ENCODE measurements around the gene ZNF92. TPM values are rescaled to one million over a fixed set of nuclear protein-coding genes. Genes with fewer than 3 reads are reported as not detected.
"Not testable (repeated sequence)": the region's sequence is repeated elsewhere in the genome, so short reads cannot be mapped to it uniquely, and the experiment has no call there.

The ZNF92 gene
- 10.8 TPM for total RNA-seq

DNA sequence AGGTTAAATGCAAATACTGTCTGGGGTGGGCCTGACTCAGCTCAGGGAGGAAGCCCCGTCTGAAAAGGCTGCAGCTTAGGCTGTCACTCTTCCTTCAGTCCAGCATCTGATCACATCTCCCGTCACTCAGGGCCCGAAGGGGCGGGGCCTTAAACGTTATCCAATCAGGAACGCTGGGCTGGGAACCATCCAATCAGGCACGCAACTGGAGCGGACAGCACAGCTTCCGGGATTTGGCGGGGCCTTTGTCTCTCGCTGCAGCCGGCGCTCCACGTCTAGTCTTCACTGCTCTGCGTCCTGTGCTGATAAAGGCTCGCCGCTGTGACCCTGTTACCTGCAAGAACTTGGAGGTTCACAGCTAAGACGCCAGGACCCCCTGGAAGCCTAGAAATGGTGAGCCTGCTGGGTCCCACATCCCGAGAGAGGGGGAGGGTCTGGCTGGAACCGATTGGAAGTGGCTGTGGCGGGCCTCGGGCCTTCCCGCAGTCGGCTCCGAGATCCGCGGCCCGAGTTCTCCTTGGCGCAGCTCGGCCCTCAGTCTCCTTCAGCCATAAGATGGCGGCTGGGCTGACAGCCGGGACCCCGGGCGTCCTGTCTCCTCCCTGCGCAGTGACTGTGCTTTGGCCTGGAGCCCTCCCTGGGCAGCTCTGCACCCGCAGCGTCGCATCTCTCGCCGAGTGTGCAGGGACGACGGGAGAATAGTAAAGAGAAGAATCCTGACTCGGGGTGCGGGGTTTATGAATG lies at the start of gene ZNF92:
Gene ZNF92, plus strand, starts transcription at position 248 of the 744 bp plus-strand sequence. Its CDS starts 143 bp downstream, at position 391.
- peak; percentile 99 for DNase-seq

DNA sequence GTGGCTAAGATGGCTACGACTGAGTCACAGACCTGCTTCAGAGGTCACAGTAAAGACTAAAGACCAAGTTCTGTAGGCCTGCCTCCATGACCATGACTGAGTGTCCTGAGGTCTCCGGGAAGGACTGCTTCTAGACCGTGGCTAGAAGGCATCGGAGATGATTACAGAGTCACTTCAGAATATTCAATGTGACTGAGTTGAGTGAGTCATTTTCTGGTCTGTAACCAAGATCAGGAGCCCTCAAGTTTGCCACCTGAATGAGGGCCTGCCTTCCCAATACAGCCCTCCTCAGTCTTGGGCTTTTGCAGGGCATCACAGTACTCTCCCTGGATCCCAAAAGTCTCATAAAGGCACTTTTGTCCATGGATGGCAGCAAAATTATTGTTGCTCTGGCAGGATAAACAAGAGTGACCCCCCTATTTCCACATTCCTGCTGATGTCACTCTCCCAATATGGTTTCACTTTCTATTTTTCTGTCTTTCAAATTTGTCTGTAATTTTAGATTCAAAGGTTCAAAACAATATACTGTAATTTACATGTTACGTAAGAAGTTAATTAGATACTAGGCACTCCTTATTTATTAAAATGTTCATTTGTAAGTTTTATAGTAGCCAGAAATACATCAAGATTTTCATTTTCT lies 47.7 kb upstream of the ZNF92 start:
- no peak for DNase-seq

DNA sequence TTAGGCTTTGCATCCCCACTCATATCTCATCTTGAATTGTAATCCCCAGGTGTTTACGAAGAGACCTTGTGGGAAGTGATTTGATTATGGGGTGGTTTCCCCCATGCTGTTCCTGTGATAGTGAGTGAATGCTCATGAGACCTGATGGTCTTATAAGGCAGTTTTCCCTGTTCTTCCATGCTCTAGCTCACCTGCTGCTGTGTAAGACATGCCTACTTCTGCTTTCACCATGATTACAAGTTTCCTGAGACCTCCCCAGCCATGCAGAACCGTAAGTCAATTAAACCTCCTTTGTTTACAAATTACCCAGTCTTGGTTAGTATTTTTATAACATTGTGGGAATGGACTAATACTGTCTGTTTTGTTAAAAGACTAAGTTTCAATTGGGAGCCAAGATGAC lies 35.3 kb upstream of the ZNF92 start:
- DNase-seq: no peak

DNA sequence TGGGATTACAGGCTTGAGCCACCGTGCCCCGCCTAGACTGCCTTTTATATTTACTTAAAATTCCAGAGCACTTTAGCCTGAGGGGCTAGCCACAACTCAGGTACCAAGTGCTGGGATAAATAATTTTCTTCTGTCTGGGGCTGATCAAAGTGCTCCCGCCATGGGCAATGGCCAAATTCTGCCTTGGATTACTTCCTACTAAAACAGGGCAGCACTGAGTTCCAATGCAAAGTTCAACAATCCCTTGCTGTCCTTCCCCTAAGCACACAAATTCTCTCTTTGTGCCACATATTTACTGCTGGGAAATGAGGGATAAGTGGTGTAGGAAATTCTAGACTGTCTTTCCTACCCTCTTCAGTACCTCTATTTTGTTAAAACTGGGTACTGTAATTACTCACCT lies 34.4 kb upstream of the ZNF92 start:
- DNase-seq: no peak

DNA sequence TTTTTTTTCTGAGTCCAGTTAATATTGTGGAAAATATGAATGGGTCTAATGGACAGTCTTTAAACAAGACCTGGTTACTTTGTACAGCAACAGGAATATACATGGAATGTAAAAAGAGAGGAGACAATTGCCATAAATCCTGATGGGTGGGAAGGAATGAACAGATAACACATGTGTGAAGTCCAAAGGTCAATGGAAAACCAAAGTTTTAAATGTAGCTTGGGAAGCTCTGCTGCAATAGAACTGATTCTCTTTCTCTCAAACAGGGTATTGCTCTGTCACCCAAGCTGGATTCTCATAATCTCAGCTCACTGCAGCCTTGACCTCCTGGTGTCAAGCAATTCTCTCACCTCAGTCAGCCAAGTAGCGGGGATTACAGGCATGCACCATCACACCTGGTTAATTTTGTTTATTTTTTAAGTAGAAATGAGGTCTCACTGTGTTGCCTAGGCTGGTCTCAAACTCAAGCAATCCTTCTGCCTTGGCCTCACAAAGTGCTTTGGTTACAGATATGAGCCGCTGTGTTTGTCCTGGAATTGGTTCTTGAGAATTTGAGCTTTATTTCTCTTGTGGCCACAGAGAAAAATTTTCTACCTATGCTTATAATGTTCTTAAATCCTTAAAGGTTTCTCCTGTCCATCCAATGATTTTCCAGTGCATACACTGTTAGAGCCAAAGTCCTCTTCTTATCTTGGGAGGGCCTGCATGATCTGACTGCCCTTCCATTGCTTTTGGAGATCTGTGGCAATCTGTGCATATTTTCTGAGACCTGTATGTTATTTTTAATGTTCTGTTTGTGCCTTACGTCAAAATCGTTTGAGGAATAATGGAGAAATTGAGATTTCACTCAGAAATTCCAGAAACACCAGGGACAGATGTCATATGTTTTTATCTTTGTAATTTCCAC lies 30.7 kb upstream of the ZNF92 start:
- no peak for DNase-seq

DNA sequence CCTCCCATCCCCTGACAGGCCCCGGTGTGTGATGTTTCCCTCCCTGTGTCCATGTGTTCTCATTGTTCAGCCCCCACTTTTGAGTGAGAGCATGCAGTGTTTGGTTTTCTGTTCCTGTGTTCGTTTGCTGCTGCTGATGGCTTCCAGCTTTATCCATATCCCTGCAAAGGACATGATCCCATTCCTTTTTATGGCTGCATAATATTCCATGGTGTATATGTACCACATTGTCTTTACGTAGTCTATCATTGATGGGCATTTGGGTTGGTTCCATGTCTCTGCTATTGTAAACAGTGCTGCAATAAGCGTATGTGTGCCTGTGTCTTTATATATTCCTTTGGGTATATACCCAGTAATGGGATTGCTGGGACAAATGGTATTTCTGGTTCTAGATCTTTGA lies 29.1 kb upstream of the ZNF92 start:
- DNase-seq: not testable (repeated sequence)

DNA sequence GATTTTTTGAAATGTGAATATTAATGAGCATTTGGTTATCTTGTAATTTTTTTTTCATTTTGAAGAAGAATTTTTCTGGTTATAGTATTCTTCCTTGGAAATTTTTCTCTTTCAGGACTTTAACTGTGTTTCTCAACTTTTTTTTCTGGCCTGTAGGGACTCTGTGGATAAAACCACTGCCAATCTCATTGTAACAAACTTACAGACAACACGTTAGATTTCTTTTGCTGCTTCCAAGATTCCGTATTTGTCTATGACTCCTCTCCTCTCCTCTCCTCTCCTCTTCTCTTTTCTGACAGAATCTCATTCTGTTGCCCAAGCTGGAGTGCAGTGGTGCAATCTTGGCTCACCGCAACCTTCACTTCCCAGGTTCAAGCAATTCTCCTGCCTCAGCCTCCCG lies 19.4 kb upstream of the ZNF92 start:
- DNase-seq: no peak

DNA sequence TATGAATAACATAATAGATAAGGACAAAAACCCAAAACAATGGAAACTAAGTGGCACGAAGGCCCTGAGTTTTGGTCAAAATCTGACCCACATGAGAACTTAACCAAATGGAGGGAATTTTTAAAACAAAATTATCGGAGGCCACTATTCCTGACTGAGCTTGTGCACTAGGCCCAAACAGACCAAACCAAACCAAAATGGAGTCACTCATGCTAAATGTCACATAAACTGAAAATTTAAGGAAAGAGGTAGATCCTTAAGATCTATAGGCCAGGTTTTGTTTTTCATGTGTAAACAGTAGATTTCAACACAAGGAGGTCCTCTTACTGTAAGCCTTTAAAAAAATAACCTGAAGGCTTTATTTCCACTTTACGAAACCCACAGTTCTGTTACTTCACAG lies 3.8 kb upstream of the ZNF92 start:
- no peak for DNase-seq

DNA sequence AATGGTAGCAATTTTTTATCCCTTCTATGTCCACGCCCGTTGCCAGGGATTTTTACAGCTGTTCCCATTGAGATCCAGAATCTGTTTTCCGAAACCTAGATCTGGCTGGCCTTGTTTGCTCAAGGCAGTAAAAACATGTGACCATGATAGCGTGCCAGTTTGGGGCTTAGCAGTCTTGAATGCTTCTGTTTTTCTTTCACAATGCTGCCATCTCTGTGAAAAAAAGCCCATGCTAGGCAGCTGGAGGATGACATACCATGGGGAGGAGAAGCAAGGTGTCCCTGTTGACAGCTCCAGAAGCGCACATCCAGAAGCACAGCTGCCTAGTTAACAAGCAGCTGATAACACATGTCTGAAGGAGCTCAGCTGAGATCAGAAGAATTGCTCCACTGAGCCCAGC lies 2.2 kb upstream of the ZNF92 start:
- peak; percentile 85 for DNase-seq

DNA sequence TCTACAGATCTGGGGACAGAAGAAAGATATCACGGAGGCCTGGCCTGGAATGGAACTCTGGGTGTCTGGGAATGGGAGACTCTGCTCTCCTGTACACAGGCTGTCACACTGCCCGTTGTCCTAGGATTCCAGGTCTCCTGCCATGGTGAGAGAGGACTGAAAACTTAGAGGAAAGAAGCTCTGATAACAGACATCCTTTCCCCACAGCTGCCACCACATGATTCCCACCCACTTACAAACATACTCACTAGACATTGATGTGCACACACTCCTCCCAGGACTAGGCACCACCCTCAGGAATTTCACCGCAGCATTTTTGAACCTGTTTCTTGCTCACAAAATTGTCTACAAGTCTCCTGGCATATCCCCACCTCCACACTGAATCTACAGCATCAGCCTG lies 5.7 kb downstream of the ZNF92 start:
- DNase-seq: no peak

DNA sequence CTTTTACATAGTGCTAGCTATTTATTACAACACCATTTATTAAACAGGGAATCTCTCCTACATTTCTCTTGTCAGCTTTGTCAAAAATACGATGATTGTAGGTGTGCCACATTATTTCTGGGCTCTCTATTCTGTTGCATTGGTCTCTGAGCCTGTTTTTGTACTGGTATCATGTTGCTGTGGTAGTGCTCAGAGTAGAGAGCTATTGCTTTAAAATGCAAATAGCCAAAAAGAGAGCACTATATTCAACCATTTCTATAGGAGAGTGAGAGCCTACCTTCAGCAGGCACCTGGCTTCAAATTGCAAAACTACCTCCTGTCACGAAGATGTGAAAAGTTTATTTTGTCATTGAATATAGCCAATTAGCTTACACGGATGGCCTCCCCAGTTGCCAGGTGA lies 8.1 kb downstream of the ZNF92 start:
- DNase-seq: no peak

DNA sequence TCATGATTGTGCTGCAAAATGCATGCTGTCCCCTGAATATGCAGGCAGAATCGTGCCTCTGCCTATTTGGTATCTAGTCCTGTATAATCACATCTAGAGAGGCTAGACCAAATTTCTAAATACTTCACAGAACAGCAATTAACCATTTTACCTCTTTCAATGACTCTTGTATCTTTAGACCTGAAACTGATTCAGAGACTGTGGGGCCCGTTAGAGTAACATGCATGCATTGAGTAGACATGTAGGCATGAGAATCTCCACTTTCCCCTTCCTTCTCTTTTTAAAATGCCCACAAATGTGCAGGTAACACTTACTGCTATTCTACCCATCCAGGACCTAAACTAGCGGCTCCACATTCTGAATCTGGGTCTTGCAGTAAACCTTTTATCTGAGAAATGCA lies 8.8 kb downstream of the ZNF92 start:
- no peak for DNase-seq

DNA sequence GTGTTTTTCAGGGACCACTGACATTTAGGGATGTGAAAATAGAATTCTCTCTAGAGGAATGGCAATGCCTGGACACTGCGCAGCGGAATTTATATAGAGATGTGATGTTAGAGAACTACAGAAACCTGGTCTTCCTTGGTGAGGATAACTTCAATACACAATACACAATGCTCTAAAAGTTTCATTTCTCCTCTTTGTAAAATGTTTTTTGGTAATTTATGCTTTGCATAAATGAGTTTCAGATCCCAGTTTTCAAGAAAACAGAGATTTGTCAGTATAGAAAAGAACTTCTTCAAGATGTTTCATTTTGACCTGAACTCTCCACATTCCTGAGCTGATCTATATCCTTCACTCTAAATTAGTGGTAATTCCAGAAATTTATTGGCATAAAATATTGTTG lies 14.2 kb downstream of the ZNF92 start:
- no peak for DNase-seq

DNA sequence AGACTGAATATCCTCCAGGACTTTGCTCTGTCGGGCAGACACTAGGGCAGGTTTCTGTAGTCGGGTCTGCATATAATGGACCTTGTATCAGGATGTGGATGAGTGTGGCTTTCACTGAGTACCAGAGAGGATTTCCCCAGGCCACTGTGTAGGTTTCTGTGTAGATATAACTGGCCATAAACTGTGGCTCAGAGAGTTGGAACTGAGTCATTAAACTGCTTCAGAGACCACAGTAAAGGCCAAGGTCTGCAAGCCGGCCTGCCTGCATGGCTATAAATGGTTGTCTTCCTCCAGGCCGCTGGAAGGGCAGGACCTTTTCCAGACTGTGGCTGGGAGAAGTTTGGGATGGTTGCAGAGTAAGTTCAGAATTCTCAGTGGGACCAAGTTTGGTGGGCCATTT lies 16.9 kb downstream of the ZNF92 start:
- DNase-seq: no peak

DNA sequence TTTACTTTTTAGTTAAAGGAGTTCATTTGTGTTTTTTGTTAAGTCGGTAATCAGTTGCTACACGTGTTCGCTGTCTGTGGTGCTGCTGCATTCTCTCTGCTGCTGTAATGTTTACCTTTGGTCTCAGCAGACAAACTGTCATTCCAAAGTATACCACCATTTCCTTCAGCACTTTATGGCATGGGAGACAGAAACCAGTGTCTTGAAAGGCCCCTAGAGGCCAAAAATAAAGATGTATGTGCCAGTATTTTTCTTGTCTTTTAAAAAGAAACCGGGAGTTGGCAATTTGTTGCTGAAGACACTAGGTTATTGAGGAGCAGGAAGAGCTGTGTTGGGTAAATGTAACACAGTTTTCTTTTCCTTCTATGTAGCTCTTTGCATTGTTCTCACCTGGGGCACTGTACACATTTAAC lies 24.1 kb downstream of the ZNF92 start:
- DNase-seq: no peak

DNA sequence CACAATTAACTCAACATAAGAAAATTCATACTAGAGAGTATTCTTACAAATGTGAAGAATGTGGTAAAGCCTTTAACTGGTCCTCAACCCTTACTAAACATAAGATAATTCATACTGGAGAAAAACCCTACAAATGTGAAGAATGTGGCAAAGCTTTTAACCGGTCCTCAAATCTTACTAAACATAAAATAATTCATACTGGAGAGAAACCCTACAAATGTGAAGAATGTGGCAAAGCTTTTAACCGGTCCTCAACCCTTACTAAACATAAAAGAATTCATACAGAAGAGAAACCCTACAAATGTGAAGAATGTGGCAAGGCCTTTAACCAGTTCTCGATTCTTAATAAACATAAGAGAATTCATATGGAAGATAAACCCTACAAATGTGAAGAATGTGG lies 25.0 kb downstream of the ZNF92 start:
- DNase-seq: not testable (repeated sequence)

DNA sequence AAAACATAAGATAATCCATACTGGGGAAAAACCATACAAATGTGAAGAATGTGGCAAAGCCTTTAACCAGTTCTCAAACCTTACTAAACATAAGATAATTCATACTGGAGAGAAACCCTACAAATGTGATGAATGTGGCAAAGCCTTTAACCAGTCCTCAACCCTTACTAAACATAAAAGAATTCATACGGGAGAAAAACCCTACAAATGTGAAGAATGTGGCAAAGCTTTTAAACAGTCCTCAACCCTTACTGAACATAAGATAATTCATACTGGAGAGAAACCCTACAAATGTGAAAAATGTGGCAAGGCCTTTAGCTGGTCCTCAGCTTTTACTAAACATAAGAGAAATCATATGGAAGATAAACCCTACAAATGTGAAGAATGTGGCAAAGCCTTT lies 25.4 kb downstream of the ZNF92 start:
- DNase-seq: not testable (repeated sequence)

DNA sequence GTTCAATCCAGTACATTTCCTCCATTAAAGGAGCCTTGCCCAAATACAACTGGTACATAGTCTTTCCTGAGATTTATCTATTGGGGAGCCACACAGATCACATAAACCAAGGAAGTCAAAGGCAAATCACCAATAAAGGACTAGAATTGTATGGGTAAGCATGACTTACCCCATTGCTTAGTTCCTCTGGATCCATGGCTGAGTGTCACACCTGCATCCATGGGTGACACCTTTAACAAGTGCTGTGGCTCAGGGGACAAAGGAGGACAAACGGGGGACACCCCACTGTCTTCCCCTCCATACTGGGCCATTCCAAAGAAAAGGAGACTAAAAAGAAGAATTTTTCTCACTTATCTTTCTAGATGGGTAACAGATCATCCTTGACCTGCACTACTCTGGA lies 30.4 kb downstream of the ZNF92 start:
- no peak for DNase-seq

DNA sequence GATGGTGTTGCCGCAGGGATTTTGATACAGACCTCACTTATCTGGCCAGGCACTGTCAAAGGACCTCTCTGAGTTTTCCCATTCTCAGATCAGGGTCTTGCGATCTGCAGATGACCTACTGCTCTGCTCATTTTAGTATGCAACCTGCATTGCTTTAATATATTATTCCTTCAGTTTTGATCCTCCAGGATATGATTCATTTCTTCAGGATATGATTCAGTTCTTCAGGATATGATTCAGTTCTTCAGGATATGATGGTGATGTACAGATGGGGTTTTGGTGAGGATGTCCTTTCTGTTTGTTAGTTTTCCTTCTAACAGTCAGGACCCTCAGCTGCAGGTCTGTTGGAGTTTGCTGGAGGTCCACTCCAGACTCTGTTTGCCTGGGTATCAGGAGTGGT lies 33.1 kb downstream of the ZNF92 start:
- DNase-seq: not testable (repeated sequence)

DNA sequence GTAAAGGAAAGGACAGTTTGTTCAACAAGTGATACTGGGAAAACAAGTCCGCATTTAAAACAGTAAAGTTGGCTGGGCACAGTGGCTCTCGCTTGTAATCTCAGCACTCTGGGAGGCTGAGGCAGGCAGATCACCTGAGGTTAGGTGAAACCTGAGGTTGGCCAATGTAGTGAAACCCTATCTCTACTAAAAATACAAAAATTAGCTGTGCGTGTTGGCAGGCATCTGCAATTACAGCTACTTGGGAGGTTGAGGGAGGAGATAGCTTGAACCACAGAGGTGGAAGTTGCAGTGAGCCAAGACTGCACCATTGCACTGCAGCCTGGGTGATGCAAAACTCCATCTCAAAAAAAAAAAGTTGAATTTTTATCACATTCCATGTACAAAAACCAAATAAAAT lies 35.7 kb downstream of the ZNF92 start:
- no peak for DNase-seq

DNA sequence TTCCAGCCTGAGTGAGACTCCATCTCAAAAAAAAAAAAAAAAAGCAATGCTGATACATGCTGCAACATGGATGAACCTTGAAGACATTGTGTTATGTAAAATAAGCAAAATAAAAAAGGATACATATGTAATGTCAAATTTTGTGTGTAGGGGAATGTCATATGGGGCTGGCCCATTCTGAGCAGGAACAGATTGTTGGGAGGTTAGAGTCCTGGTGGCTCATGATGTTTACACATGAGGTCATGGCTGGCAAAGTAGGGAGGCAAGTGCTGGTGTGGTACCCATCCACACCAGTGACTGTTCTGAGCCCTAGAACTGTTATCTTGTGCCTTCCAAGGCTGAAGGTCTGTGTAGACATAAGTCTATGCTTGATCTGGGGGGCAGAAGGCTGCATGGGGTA lies 37.6 kb downstream of the ZNF92 start:
- no peak for DNase-seq

DNA sequence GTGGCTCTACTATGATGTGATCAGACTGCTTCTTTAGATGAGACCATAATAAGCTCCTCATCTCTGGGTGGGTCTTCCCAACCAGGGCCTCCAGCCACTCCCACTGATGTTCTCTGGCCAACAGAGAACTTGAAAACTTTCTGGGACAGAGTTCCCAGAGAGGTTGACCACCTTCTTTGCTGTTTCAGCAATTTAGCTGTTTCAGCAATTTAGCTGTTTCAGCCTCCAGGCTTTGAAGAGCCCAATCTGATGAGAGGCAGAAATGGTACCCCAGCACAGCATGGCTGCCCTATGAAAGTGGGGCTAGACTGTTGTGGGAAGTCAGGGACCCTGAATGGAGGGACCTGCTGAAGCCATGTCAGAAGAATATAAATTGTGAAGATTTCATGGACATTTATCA lies 49.0 kb downstream of the ZNF92 start:
- no peak for DNase-seq

DNA sequence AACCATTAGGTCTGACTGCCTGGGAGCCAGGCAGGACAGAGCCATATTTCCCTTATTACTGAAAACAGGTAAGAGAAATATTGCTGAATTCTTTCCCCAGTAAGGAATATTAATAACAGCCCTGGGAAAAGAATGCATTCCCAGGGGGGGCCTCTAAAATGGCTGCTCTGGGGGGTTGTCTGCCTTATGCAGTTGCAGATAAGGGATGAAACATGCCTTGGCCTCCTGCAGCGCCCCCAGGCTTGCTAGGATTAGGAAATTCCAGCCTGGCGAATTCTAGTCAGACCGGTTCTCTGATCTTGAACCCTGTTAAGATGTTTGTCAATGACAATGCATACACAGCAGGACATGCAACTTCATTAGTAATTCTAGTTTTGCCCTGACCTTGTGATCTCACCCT lies 49.6 kb downstream of the ZNF92 start:
- DNase-seq: not testable (repeated sequence)

Measured in tongue (tissue), 2 donors.